Gastrocnemius medialis (tissue), 4 donors: ENCODE data around the gene TAF6. TPM values are rescaled to one million over a fixed set of nuclear protein-coding genes. Genes with fewer than 3 reads are reported as not detected.
A peak's percentile ranks its signal among the peaks of the same experiment; 100 is the strongest.

Source experiments
- ATAC-seq, 2 donors: fragments of 150-250 bp; one replicate each; pipeline ENCODE4 v1.9.1; 2016
- DNase-seq, 2 donors: peaks; one replicate each; pipeline ENCODE4 v3.0.0-alpha.2; 2019
- H3K27ac ChIP-seq, 4 donors: fragments of 200-600 bp; sonication (generic); 1 replicate in 1 of 4; 2 replicates in 3 of 4; pipeline ENCODE4 v1.5.1; 2016 to 2018; ENCODE audit warnings: mild to moderate bottlenecking in 2 of 4, moderate library complexity in 1 of 4
- H3K27me3 ChIP-seq, 3 donors: fragments of 200-600 bp; sonication (generic) in 2 of 3; 1 replicate in 1 of 3; 2 replicates in 2 of 3; pipeline versions ENCODE4 v1.5.1 to v1.6.0; 2016 to 2019; ENCODE audit warnings: mild to moderate bottlenecking in 1 of 3, moderate library complexity in 1 of 3
- H3K36me3 ChIP-seq, 2 donors: fragments of 200-600 bp; sonication (generic) in 1 of 2; one replicate each; pipeline ENCODE4 v1.5.1; 2017 to 2018
- H3K4me1 ChIP-seq, 2 donors: fragments of 200-600 bp; sonication (generic) in 1 of 2; one replicate each; pipeline ENCODE4 v1.5.1; 2016 to 2017; ENCODE audit warnings: mild to moderate bottlenecking in 2 of 2
- H3K4me3 ChIP-seq, 4 donors: fragments of 200-600 bp; sonication (generic) in 3 of 4; 1 replicate in 1 of 4; 2 replicates in 3 of 4; pipeline ENCODE4 v1.5.1; 2016 to 2019; ENCODE audit warnings: mild to moderate bottlenecking in 2 of 4
- H3K9me3 ChIP-seq, 3 donors: fragments of 200-600 bp; sonication (generic) in 2 of 3; 1 replicate in 1 of 3; 2 replicates in 2 of 3; pipeline ENCODE4 v1.5.1; 2016 to 2019
- CTCF ChIP-seq, 5 experiments: fragments of 450-650 bp in 3 of 5; fragments of 200-600 bp in 2 of 5; sonication (generic) in 2 of 5; IDR thresholded peaks in 4 of 5; conservative IDR thresholded peaks in 1 of 5; 1 replicate in 4 of 5; 2 replicates in 1 of 5; pipeline ENCODE4 v1.5.1; 2016 to 2019; ENCODE audit warnings: antibody characterized with exemption in 5 of 5, mild to moderate bottlenecking in 3 of 5, moderate library complexity in 3 of 5
- POLR2A ChIP-seq, 2 donors: fragments of 450-650 bp; IDR thresholded peaks; one replicate each; pipeline ENCODE4 v1.6.1; 2017; ENCODE audit warnings: antibody characterized with exemption in 2 of 2, mild to moderate bottlenecking in 2 of 2, moderate library complexity in 2 of 2
- in situ Hi-C, 4 donors: fragments of 200-750 bp; cut with MboI; loops; one replicate each; pipeline versions ENCODE4 v1.15.0 to v1.8.0; 2017; ENCODE audit warnings: low sequenced_read_pairs in 4 of 4
- intact Hi-C: fragments of 100-400 bp; cut with DNase I; formaldehyde crosslinking; loops from one replicate; pipeline ENCODE4 v1.15.1; 2023; ENCODE audit warnings: low total_unique reads
- total RNA-seq, 4 donors: library from RNA; depleted of rRNA; stranded (reverse); fragments of >200 nt; gene quantifications; one replicate each; pipeline versions ENCODE4 v1.1.0 to v1.2.3, GENCODE V29; 2016

The TAF6 gene
- total RNA-seq, 4 donors from 2014 or later: 38.6 to 71.7 (median 56.6) TPM

- DNase-seq (no peak), ATAC-seq (no peak)
- no peaks in the 10 kb centered on the region for H3K9me3 ChIP-seq
- H3K36me3 ChIP-seq: no peaks in the 10 kb centered on the region
- H3K4me3 ChIP-seq: no peak overlapping the region
- peaks cover 20 to 23% of the 10 kb centered on the region in 2 donors for H3K4me1 ChIP-seq
- no peaks in the 10 kb centered on the region for H3K27me3 ChIP-seq
- TF ChIP-seq POLR2A (IDR thresholded peaks at IDR 0.05) (no peak), CTCF (IDR thresholded peaks at IDR 0.05 in 4 of 5, conservative IDR thresholded peaks at IDR 0.05 in 1 of 5) (no peak)
- in situ Hi-C loops (loop anchor here in 2 of 4 donors (10.0 to 25.0 kb wide), 2 partner anchors 130 to 213 kb away; no protein-coding TSS in a partner anchor), intact Hi-C loops (loop anchor here (5.0 to 10.0 kb wide), 3 partner anchors 37 to 132 kb away; partner anchors contain the start of genes COPS6 and ZKSCAN1)
- peak overlapping the region in 1 of 4 donors; percentile 31 for H3K27ac ChIP-seq
Observed at GRCh38 chr7:100124301-100125230, 5.4 kb upstream of the TAF6 start.

GRCh38 chr7:100122568-100122967, 3.4 kb upstream of the TAF6 start:
- TF ChIP-seq POLR2A (IDR thresholded peaks at IDR 0.05) (no peak), CTCF (IDR thresholded peaks at IDR 0.05 in 4 of 5, conservative IDR thresholded peaks at IDR 0.05 in 1 of 5) (no peak)
- in situ Hi-C loops (loop anchor here in 1 of 4 donors (10.0 kb wide), 1 partner anchor 128 kb away; no protein-coding TSS in a partner anchor), intact Hi-C loops (loop anchor here (10.0 kb wide), 1 partner anchor 108 kb away; the partner anchor contains the start of gene ZKSCAN1)
- Histone ChIP-seq H3K4me1 (peaks cover 28 to 32% of the 10 kb centered on the region in 2 donors), H3K9me3 (no peaks in the 10 kb centered on the region), H3K27ac (no peak overlapping the region), H3K4me3 (no peak overlapping the region), H3K27me3 (no peaks in the 10 kb centered on the region), H3K36me3 (no peaks in the 10 kb centered on the region)
- no peak for ATAC-seq
- DNase-seq: no peak

- Histone ChIP-seq H3K9me3 (no peaks in the 10 kb centered on the region), H3K4me3 (no peak overlapping the region), H3K36me3 (no peaks in the 10 kb centered on the region), H3K27me3 (no peaks in the 10 kb centered on the region), H3K4me1 (peaks cover 28 to 32% of the 10 kb centered on the region in 2 donors), H3K27ac (no peak overlapping the region)
- TF ChIP-seq POLR2A (IDR thresholded peaks at IDR 0.05): no peak
- no peak for TF ChIP-seq CTCF (IDR thresholded peaks at IDR 0.05 in 4 of 5, conservative IDR thresholded peaks at IDR 0.05 in 1 of 5)
- DNase-seq (no peak), ATAC-seq (no peak)
- intact Hi-C loops: loop anchor here (10.0 kb wide), 1 partner anchor 107 kb away; the partner anchor contains the start of gene ZKSCAN1
- in situ Hi-C loops: loop anchor here in 1 of 4 donors (10.0 kb wide), 1 partner anchor 127 kb away; no protein-coding TSS in a partner anchor
Observed at GRCh38 chr7:100122067-100122466, 2.9 kb upstream of the TAF6 start.

- intact Hi-C loops: loop anchor here (10.0 kb wide), 1 partner anchor 106 kb away; the partner anchor contains the start of gene ZKSCAN1
- DNase-seq (no peak), ATAC-seq (no peak)
- no peaks in the 10 kb centered on the region for H3K27me3 ChIP-seq
- TF ChIP-seq CTCF (IDR thresholded peaks at IDR 0.05 in 4 of 5, conservative IDR thresholded peaks at IDR 0.05 in 1 of 5): no peak
- no peak for TF ChIP-seq POLR2A (IDR thresholded peaks at IDR 0.05)
- peak overlapping the region in 1 of 4 donors; percentile 88 for H3K4me3 ChIP-seq
- peak overlapping the region in 2 of 4 donors; percentile 88 to 90 for H3K27ac ChIP-seq
- H3K4me1 ChIP-seq: peaks cover 20 to 24% of the 10 kb centered on the region in 2 donors
- H3K36me3 ChIP-seq: no peaks in the 10 kb centered on the region
- no peaks in the 10 kb centered on the region for H3K9me3 ChIP-seq
- in situ Hi-C loops: loop anchor here in 1 of 4 donors (10.0 kb wide), 1 partner anchor 126 kb away; no protein-coding TSS in a partner anchor
Observed at GRCh38 chr7:100120733-100121036, 1.5 kb upstream of the TAF6 start.
